H1 (cell line): ENCODE measurements around the gene FLVCR1. TPM values are rescaled to one million over a fixed set of nuclear protein-coding genes. Genes with fewer than 3 reads are reported as not detected.

ENCODE experiments used
- CTCF ChIA-PET: fragments of 300-600 bp; sonication (Branson Sonifier 250); formaldehyde crosslinking; loops from one replicate; lab custom pipeline; 2021; ENCODE audit not compliant: partially characterized antibody; lab: Charles Lee
- POLR2A ChIA-PET: fragments of 300-600 bp; sonication (Branson Sonifier 250); formaldehyde crosslinking; loops from one replicate; lab custom pipeline; 2021; ENCODE audit warnings: inconsistent platforms; ENCODE audit not compliant: partially characterized antibody; lab: Charles Lee
- DNase-seq, 2 experiments: peaks; one replicate each; pipeline versions ENCODE4 v3.0.0 to v3.0.0-alpha.2; 2010 to 2022; ENCODE audit warnings: low spot score in 2 of 2, low read depth in 1 of 2, mixed read lengths in 1 of 2
- FAIRE-seq: peaks from 2 replicates; lab custom pipeline; 2011; peaks lifted over from hg19 to GRCh38; lab: Jason Lieb, UNC
- H2AFZ ChIP-seq: 2 replicates; pipeline ENCODE4 v1.8.1; 2012; ENCODE audit warnings: low read length, inconsistent platforms
- H2AK5ac ChIP-seq: 2 replicates; pipeline ENCODE4 v1.6.1; 2013; ENCODE audit warnings: low read depth, low read length
- H2BK120ac ChIP-seq: replicated peaks from 2 replicates; pipeline ENCODE3; 2013; ENCODE audit warnings: low read depth, low read length, inconsistent platforms
- H2BK12ac ChIP-seq: 2 replicates; pipeline ENCODE4 v1.6.1; 2013; ENCODE audit warnings: low read depth, low read length
- H2BK15ac ChIP-seq: 2 replicates; pipeline ENCODE4 v1.6.1; 2013; ENCODE audit warnings: low read length
- H2BK20ac ChIP-seq: 2 replicates; pipeline ENCODE4 v1.6.1; 2013; ENCODE audit warnings: low read length
- H2BK5ac ChIP-seq: 2 replicates; pipeline ENCODE4 v1.6.1; 2013; ENCODE audit warnings: low read depth, low read length
- H3K14ac ChIP-seq: 2 replicates; pipeline ENCODE4 v1.6.1; 2013; ENCODE audit warnings: inconsistent platforms; ENCODE audit not compliant: insufficient read length
- H3K18ac ChIP-seq: 2 replicates; pipeline ENCODE4 v1.6.1; 2013; ENCODE audit warnings: low read length; ENCODE audit errors: extremely low read depth
- H3K23ac ChIP-seq: 2 replicates; pipeline ENCODE4 v1.6.1; 2013; ENCODE audit warnings: inconsistent platforms; ENCODE audit not compliant: insufficient read length
- H3K23me2 ChIP-seq: 2 replicates; pipeline ENCODE4 v1.6.1; 2013; ENCODE audit warnings: low read depth, low read length
- H3K27ac ChIP-seq: 2 replicates; pipeline ENCODE4 v1.6.1; 2011; ENCODE audit warnings: low read depth, low read length, inconsistent platforms
- H3K27me3 ChIP-seq, 4 experiments: replicated peaks in 1 of 4; 1 replicate in 1 of 4; 2 replicates in 3 of 4; pipeline versions ENCODE4 v1.6.1 to v1.8.1; 2011 to 2013; ENCODE audit warnings: low read length in 3 of 4, mild to moderate bottlenecking in 3 of 4, inconsistent platforms in 2 of 4, mixed read lengths in 2 of 4, moderate library complexity in 1 of 4; ENCODE audit not compliant: control insufficient read depth in 3 of 4, insufficient read depth in 3 of 4; ENCODE audit errors: extremely low read depth in 1 of 4
- H3K36me3 ChIP-seq, 4 experiments: 2 replicates each; pipeline versions ENCODE4 v1.6.1 to v1.8.1; 2011 to 2013; ENCODE audit warnings: mild to moderate bottlenecking in 4 of 4, low read length in 3 of 4, moderate library complexity in 2 of 4, control low read depth in 1 of 4, inconsistent platforms in 1 of 4; ENCODE audit not compliant: insufficient read depth in 4 of 4, control insufficient read depth in 2 of 4
- H3K4ac ChIP-seq: replicated peaks from 2 replicates; pipeline ENCODE3; 2013; ENCODE audit warnings: low read length, low read depth, mixed read lengths, inconsistent platforms; ENCODE audit not compliant: insufficient read length
- H3K4me1 ChIP-seq, 4 experiments: replicated peaks in 1 of 4; 1 replicate in 1 of 4; 2 replicates in 3 of 4; pipeline versions ENCODE4 v1.6.1 to v1.8.1; 2011 to 2013; ENCODE audit warnings: low read length in 3 of 4, inconsistent platforms in 2 of 4, mixed read lengths in 1 of 4; ENCODE audit not compliant: insufficient read depth in 4 of 4, control insufficient read depth in 3 of 4
- H3K4me2 ChIP-seq, 2 experiments: 2 replicates each; pipeline versions ENCODE4 v1.6.1 to v1.8.1; 2011 to 2013; ENCODE audit warnings: low read depth in 2 of 2, low read length in 2 of 2, control low read depth in 1 of 2, inconsistent platforms in 1 of 2, mild to moderate bottlenecking in 1 of 2; ENCODE audit not compliant: insufficient read depth in 1 of 2
- H3K4me3 ChIP-seq, 4 experiments: fragments of 200-600, 300-600 bp in 1 of 4; sonication (generic), shearing (Covaris generic), sonication (Bioruptor Twin) in 1 of 4; 2 replicates each; pipeline versions ENCODE4 v1.5.1 to v1.8.1; 2011 to 2016; ENCODE audit warnings: low read length in 4 of 4, low read depth in 3 of 4, control low read depth in 2 of 4, inconsistent platforms in 2 of 4, mild to moderate bottlenecking in 2 of 4, mixed read lengths in 1 of 4, moderate library complexity in 1 of 4; ENCODE audit not compliant: insufficient read depth in 2 of 4; ENCODE audit errors: extremely low read depth in 1 of 4
- H3K56ac ChIP-seq: replicated peaks from 2 replicates; pipeline ENCODE3; 2013; ENCODE audit warnings: low read depth, mild to moderate bottlenecking, mixed read lengths, low read length, inconsistent platforms; ENCODE audit not compliant: insufficient read length
- H3K79me1 ChIP-seq: 2 replicates; pipeline ENCODE4 v1.6.1; 2013; ENCODE audit warnings: low read depth, low read length, control low read depth
- H3K79me2 ChIP-seq, 2 experiments: 2 replicates each; pipeline versions ENCODE4 v1.6.1 to v1.8.1; 2012 to 2013; ENCODE audit warnings: low read length in 2 of 2, mild to moderate bottlenecking in 2 of 2, inconsistent platforms in 1 of 2; ENCODE audit not compliant: insufficient read depth in 2 of 2, control insufficient read depth in 1 of 2
- H3K9ac ChIP-seq, 4 experiments: replicated peaks in 1 of 4; 1 replicate in 1 of 4; 2 replicates in 3 of 4; pipeline versions ENCODE4 v1.6.1 to v1.8.1; 2011 to 2013; ENCODE audit warnings: low read depth in 3 of 4, low read length in 3 of 4, control low read depth in 2 of 4, mild to moderate bottlenecking in 2 of 4, moderate library complexity in 2 of 4, inconsistent platforms in 1 of 4; ENCODE audit errors: extremely low read depth in 1 of 4
- H3K9me3 ChIP-seq, 2 experiments: 2 replicates each; pipeline versions ENCODE4 v1.6.1 to v1.8.1; 2012 to 2013; ENCODE audit warnings: mild to moderate bottlenecking in 2 of 2, moderate library complexity in 2 of 2, control low read depth in 1 of 2, inconsistent platforms in 1 of 2, low read depth in 1 of 2, low read length in 1 of 2, mixed read lengths in 1 of 2; ENCODE audit not compliant: insufficient read depth in 2 of 2
- H4K20me1 ChIP-seq, 2 experiments: replicated peaks in 1 of 2; 2 replicates each; pipeline versions ENCODE3 to v1.8.1; 2011 to 2013; ENCODE audit warnings: inconsistent platforms in 2 of 2, low read length in 2 of 2, mild to moderate bottlenecking in 1 of 2; ENCODE audit not compliant: insufficient read depth in 2 of 2, control insufficient read depth in 1 of 2
- H4K5ac ChIP-seq: 2 replicates; pipeline ENCODE4 v1.6.1; 2013; ENCODE audit warnings: low read length, low read depth, mixed read lengths, inconsistent platforms; ENCODE audit not compliant: insufficient read length
- H4K8ac ChIP-seq: 2 replicates; pipeline ENCODE4 v1.8.0; 2013; ENCODE audit warnings: mild to moderate bottlenecking, moderate library complexity, low read length, inconsistent platforms; ENCODE audit not compliant: insufficient read depth; ENCODE audit errors: extremely low read depth
- H4K91ac ChIP-seq: replicated peaks from 2 replicates; pipeline ENCODE3; 2013; ENCODE audit warnings: low read length, mixed read lengths, inconsistent platforms; ENCODE audit not compliant: insufficient read length
- CBX8 ChIP-seq: fragments of 300-800, 300-1000 bp; sonication (generic); IDR thresholded peaks from 2 replicates; pipeline ENCODE4 v1.7.1; 2016; ENCODE audit warnings: low read depth, low read length, borderline replicate concordance
- GTF2F1 ChIP-seq: IDR thresholded peaks from 2 replicates; pipeline ENCODE4 v1.6.1; 2012; ENCODE audit warnings: low read depth, low read length, improper control_type of control experiment, borderline replicate concordance
- KDM1A ChIP-seq: fragments of 200-600, 300-600 bp; sonication (generic); IDR thresholded peaks from 2 replicates; pipeline ENCODE4 v1.7.1; 2016; ENCODE audit warnings: mild to moderate bottlenecking, low read length, borderline replicate concordance
- NRF1 ChIP-seq: IDR thresholded peaks from 2 replicates; pipeline ENCODE4 v1.6.1; 2011; ENCODE audit warnings: mild to moderate bottlenecking, low read depth, low read length, improper control_type of control experiment
- RAD21 ChIP-seq, 2 experiments: IDR thresholded peaks in 1 of 2; conservative IDR thresholded peaks in 1 of 2; 2 replicates each; pipeline ENCODE4 v1.6.1; 2011; ENCODE audit warnings: low read depth in 2 of 2, low read length in 2 of 2, improper control_type of control experiment in 1 of 2, inconsistent platforms in 1 of 2, mild to moderate bottlenecking in 1 of 2, moderate library complexity in 1 of 2
- SIN3A ChIP-seq, 2 experiments: IDR thresholded peaks in 1 of 2; conservative IDR thresholded peaks in 1 of 2; 2 replicates each; pipeline ENCODE4 v1.6.1; 2011 to 2012; ENCODE audit warnings: low read length in 2 of 2, improper control_type of control experiment in 1 of 2, low read depth in 1 of 2, mild to moderate bottlenecking in 1 of 2
- SUZ12 ChIP-seq: fragments of 200-600 bp; sonication (generic); IDR thresholded peaks from 2 replicates; pipeline ENCODE4 v1.6.1; 2012; ENCODE audit warnings: mild to moderate bottlenecking, inconsistent platforms, low read length, moderate library complexity, mixed read lengths
- TAF7 ChIP-seq: optimal IDR thresholded peaks from 2 replicates; pipeline ENCODE3; 2011; ENCODE audit warnings: low read depth, mild to moderate bottlenecking, inconsistent platforms, low read length, moderate library complexity, borderline replicate concordance
- WGBS, 2 experiments: shearing (Covaris generic) in 1 of 2; methylation state at CpG; one replicate each; pipeline versions ENCODE4 v1.1.6 to v1.1.7; 2013 to 2015; ENCODE audit warnings: low lambda C conversion rate in 2 of 2, mixed read lengths in 2 of 2, inconsistent platforms in 1 of 2, low coverage in 1 of 2, missing lambda C conversion rate in 1 of 2; ENCODE audit not compliant: insufficient replicate concordance in 2 of 2, insufficient coverage in 1 of 2, insufficient read length in 1 of 2; ENCODE audit errors: extremely low coverage in 1 of 2, missing lambda C conversion rate in 1 of 2; 5-methylcytosine and 5-hydroxymethylcytosine counted together
- polyA plus RNA-seq, 7 experiments: library from polyadenylated mRNA; depleted of rRNA in 3 of 7; stranded (reverse) in 5 of 7; unstranded in 2 of 7; fragments of >200 nt in 5 of 7; fragments of 200-250 nt in 2 of 7; gene quantifications; 1 replicate in 5 of 7; 2 replicates in 1 of 7; 4 replicates in 1 of 7; pipeline versions ENCODE4 v1.2.1 to v1.2.3, GENCODE V29; 2011 to 2013; ENCODE audit warnings: missing spikeins in 2 of 7, mixed read lengths in 2 of 7
- total RNA-seq: library from RNA; stranded (reverse); fragmentation: NEBNext Ultra II Directional; extraction: Animal tissue kit (Norgen Biotek cat#: 25700); gene quantifications from 2 replicates; pipeline ENCODE4 v1.2.1, GENCODE V29; 2021
- TF ChIP-seq, protein P1 (sequence below), 3 experiments: IDR thresholded peaks; 1 replicate in 2 of 3; 2 replicates in 1 of 3; pipeline versions ENCODE4 v1.5.1 to v1.6.1; 2011; ENCODE audit warnings: low read length in 3 of 3, mild to moderate bottlenecking in 3 of 3, inconsistent platforms in 2 of 3, low read depth in 1 of 3, moderate library complexity in 1 of 3; ENCODE audit not compliant: insufficient read depth in 1 of 3; ENCODE audit errors: control extremely low read depth in 1 of 3

Gene FLVCR1
- total and polyA plus RNA-seq, 2 of the 8 experiments (the other 6 are each of a cell fraction or from before 2014, with no cell fraction given), result 31.8 to 75.7 TPM

DNA sequence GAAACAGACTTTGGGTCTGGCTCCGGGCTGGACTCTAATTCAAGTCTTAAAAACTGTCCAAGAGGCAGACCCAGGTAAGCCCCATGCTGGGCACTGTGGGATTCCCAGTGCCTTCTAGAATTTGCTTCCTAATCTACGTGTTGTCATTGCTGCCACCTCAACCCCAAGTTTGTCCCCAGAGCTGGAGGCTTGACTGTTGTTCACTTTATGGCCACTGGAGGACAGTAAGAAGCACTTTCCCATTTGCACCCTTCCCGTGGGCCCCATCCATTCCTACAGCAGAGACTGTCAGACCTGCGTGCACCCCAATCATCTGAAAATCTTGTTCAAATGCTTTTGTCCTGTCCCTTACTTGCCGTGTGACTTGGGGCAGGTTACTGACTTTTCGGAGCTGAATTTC, 62.8 kb downstream of the FLVCR1 start:
- CTCF ChIA-PET, result interaction anchor here (0.7 to 5.9 kb wide), 22 partner anchors 10 to 106 kb away, joined by 3 to 29 read pairs (median 5); partner anchors contain the start of gene VASH2
- WGBS, 2 experiments, result 80% methylated on average over 6 of the region's 6 CpGs; no CpG with 5 or more reads in 1 of the 2 experiments
- H2BK15ac ChIP-seq, result 0 out of 2 replicates have a peak overlapping the region, but pooled peaks have one; percentile 88
- no peak overlapping the region for H2AFZ ChIP-seq
- H3K79me1 ChIP-seq, result no peaks in the 10 kb centered on the region; the same call in 1 of the 2 replicates
- no peak overlapping the region for H3K9ac ChIP-seq
- peaks cover 0 to 3% of the 10 kb centered on the region in 2 experiments; a peak in 1 of 4 replicates for H3K79me2 ChIP-seq
- POLR2A ChIA-PET, result interaction anchor here (0.6 to 5.8 kb wide), 15 partner anchors 8 to 66 kb away, joined by 3 to 40 read pairs (median 4); partner anchors contain the start of gene FLVCR1
- H3K4me1 ChIP-seq, result peaks cover 1 to 15% (median 10%) of the 10 kb centered on the region in 4 experiments
- no peaks in the 10 kb centered on the region for H3K9me3 ChIP-seq
- no peak overlapping the region; the same call in 1 of the 2 replicates for H2BK5ac ChIP-seq
- H3K18ac ChIP-seq, result no peak overlapping the region
- H3K4me2 ChIP-seq, result no peak overlapping the region
- H3K27me3 ChIP-seq, result no peaks in the 10 kb centered on the region
- H3K23ac ChIP-seq, result no peak overlapping the region
- no peak overlapping the region for H3K4me3 ChIP-seq
- H4K20me1 ChIP-seq, result no peaks in the 10 kb centered on the region
- H2BK20ac ChIP-seq, result 0 out of 2 replicates have a peak overlapping the region, but pooled peaks have one; percentile 21
- peak in 1 of 2 experiments; percentile 51 for DNase-seq
- H3K36me3 ChIP-seq, result no peaks in the 10 kb centered on the region; a peak in 1 of 8 replicates
- no peak overlapping the region for H2AK5ac ChIP-seq
- H3K27ac ChIP-seq, result no peak overlapping the region
- H4K91ac ChIP-seq, result peak overlapping the region; percentile 81
- no peak overlapping the region for H4K8ac ChIP-seq
- no peak overlapping the region for H3K14ac ChIP-seq
- no peak overlapping the region for H4K5ac ChIP-seq
- no peak overlapping the region for H2BK120ac ChIP-seq
- H3K4ac ChIP-seq, result peak overlapping the region; percentile 27
- H2BK12ac ChIP-seq, result 0 out of 2 replicates have a peak overlapping the region, but pooled peaks have one; percentile 44
- H3K23me2 ChIP-seq, result peaks cover 3% of the 10 kb centered on the region
- no peak for FAIRE-seq
- no peak overlapping the region for H3K56ac ChIP-seq
- TF ChIP-seq, protein P1, sequence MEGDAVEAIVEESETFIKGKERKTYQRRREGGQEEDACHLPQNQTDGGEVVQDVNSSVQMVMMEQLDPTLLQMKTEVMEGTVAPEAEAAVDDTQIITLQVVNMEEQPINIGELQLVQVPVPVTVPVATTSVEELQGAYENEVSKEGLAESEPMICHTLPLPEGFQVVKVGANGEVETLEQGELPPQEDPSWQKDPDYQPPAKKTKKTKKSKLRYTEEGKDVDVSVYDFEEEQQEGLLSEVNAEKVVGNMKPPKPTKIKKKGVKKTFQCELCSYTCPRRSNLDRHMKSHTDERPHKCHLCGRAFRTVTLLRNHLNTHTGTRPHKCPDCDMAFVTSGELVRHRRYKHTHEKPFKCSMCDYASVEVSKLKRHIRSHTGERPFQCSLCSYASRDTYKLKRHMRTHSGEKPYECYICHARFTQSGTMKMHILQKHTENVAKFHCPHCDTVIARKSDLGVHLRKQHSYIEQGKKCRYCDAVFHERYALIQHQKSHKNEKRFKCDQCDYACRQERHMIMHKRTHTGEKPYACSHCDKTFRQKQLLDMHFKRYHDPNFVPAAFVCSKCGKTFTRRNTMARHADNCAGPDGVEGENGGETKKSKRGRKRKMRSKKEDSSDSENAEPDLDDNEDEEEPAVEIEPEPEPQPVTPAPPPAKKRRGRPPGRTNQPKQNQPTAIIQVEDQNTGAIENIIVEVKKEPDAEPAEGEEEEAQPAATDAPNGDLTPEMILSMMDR (IDR thresholded peaks at IDR 0.05; ENCODE audit: control extremely low read depth in 1 of 3, insufficient read depth in 1 of 3, low read depth in 1 of 3, low read length in 3 of 3), result peak; percentile 52 to 78 (median 58)
- peak; percentile 59 to 70 for TF ChIP-seq RAD21 (IDR thresholded peaks at IDR 0.05 in 1 of 2, conservative IDR thresholded peaks at IDR 0.05 in 1 of 2; ENCODE audit: low read depth in 2 of 2, low read length in 2 of 2)
- no peak for TF ChIP-seq SUZ12
- TF ChIP-seq KDM1A, result no peak
- no peak for TF ChIP-seq SIN3A (conservative IDR thresholded peaks at IDR 0.05 in 1 of 2, IDR thresholded peaks at IDR 0.05 in 1 of 2; ENCODE audit: low read depth in 1 of 2, low read length in 2 of 2)
- TF ChIP-seq CBX8, result no peak
- no peak for TF ChIP-seq TAF7
- TF ChIP-seq NRF1, result no peak
- TF ChIP-seq GTF2F1, result no peak
